ENCODE measurements around the gene RNU4-1.

- TF ChIP-seq CTCF (IDR thresholded peaks at IDR 0.05 in 2 of 3, conservative IDR thresholded peaks at IDR 0.05 in 1 of 3; ENCODE audit: borderline replicate concordance in 1 of 3, insufficient read depth in 1 of 3, low read depth in 2 of 3, low read length in 2 of 3) = no peak
- no peak for TF ChIP-seq REST (IDR thresholded peaks at IDR 0.05; ENCODE audit: low read depth)
- no peak for TF ChIP-seq POLR2AphosphoS5 (IDR thresholded peaks at IDR 0.05; ENCODE audit: low read depth, low read length)
These were observed 35.8 kb downstream of the RNU4-1 start for GRCh38 chr12:120257041-120257821.
